AG10803 (cell line): ENCODE results near the gene SNX7.
A peak's percentile ranks its signal among the peaks of the same experiment; 100 is the strongest.

ENCODE experiments used
- DNase-seq: peaks from one replicate; pipeline ENCODE4 v3.0.0; 2010; ENCODE audit warnings: low read depth
- H3K4me3 ChIP-seq: 2 replicates; pipeline ENCODE4 v1.5.1; 2011; ENCODE audit warnings: mild to moderate bottlenecking, low read length, control low read depth
- TF ChIP-seq, protein P1 (sequence below): conservative IDR thresholded peaks from 2 replicates; pipeline ENCODE4 v1.5.1; 2011; ENCODE audit warnings: mild to moderate bottlenecking, low read length, control low read depth, inconsistent platforms

The SNX7 gene

DNA sequence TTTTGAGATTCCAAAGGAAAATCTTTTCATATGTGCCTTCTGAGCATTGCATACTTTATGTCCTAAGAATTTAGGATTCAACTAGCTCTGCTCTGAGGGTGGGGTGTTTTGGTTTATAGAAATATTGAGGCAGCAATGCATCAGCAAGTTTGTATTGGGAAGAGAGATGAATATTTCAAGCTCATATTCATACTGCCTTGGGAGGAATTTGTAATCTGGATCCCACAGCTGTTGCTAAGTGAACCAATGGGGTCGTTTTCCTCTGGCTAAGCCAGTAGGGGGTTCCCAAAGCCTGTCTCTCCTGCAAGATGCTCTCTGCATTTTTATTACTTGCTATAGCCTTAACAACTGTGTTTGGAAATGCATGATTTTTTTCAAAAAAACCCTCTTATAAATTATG, 130.6 kb downstream of the SNX7 start:
- no peak overlapping the region for H3K4me3 ChIP-seq
- TF ChIP-seq, protein P1, sequence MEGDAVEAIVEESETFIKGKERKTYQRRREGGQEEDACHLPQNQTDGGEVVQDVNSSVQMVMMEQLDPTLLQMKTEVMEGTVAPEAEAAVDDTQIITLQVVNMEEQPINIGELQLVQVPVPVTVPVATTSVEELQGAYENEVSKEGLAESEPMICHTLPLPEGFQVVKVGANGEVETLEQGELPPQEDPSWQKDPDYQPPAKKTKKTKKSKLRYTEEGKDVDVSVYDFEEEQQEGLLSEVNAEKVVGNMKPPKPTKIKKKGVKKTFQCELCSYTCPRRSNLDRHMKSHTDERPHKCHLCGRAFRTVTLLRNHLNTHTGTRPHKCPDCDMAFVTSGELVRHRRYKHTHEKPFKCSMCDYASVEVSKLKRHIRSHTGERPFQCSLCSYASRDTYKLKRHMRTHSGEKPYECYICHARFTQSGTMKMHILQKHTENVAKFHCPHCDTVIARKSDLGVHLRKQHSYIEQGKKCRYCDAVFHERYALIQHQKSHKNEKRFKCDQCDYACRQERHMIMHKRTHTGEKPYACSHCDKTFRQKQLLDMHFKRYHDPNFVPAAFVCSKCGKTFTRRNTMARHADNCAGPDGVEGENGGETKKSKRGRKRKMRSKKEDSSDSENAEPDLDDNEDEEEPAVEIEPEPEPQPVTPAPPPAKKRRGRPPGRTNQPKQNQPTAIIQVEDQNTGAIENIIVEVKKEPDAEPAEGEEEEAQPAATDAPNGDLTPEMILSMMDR: no peak
- DNase-seq: peak; percentile 4

DNA sequence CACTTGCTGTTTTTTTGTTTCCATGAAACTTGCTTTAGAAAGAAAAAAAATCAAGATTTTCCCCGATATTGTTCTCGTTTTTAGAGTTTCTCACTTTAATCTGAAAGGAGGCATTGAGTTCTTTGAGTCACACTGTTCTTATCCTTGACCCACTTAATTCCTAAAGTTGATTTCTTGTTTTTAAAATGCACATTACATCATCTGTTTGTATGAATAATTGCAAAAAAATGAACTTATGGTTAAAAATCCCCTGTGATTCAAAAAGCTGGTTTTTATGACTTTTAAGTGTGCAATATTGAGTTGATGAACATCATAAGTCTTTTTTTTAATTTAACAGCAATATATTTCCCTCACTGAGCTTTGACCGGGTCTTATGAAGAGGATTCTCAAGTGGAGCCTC, 131.6 kb downstream of the SNX7 start:
- no peak for DNase-seq
- TF ChIP-seq, protein P1: no peak
- H3K4me3 ChIP-seq: no peak overlapping the region

GRCh38 chr1:98794196-98794886, 132.8 kb downstream of the SNX7 start:
- TF ChIP-seq, protein P1: peak; percentile 93
- DNase-seq: peak; percentile 76
- H3K4me3 ChIP-seq: no peak overlapping the region

DNA sequence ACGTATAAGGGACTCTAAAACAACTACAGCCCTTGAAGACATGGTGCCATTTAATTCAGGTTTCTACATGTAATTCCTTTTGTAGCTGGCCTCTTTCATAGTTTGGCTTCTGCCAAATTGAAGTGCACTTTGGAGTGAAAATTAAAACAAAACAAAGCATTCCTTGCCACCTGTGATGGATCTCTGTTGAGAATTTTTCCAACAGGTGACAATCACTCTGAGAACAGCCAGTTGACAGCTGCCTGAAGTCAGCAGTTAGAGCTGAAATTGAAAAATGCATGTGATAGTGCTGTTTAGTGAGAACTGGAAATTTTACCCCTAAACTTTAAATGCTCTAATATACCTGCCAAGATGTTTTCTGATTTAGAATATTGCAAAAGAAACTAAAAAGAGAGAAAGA, 134.5 kb downstream of the SNX7 start:
- DNase-seq: no peak
- TF ChIP-seq, protein P1: no peak
- no peak overlapping the region for H3K4me3 ChIP-seq

- TF ChIP-seq, protein P1: no peak
- H3K4me3 ChIP-seq: no peak overlapping the region
- no peak for DNase-seq
Observed at GRCh38 chr1:98797506-98797905, 136.0 kb downstream of the SNX7 start.
